Neural crest cell (in vitro differentiated cells): ENCODE measurements around the gene KLHL12. TPM values are rescaled to one million over a fixed set of nuclear protein-coding genes. Genes with fewer than 3 reads are reported as not detected.

Experiments used
- DNase-seq: peaks from one replicate; pipeline ENCODE4 v3.0.0; 2021; ENCODE audit warnings: low read depth, mixed read lengths, low spot score
- H3K27ac Mint-ChIP-seq: one replicate; pipeline ENCODE4 v1.8.0; 2021; ENCODE audit warnings: mild to moderate bottlenecking, mixed read lengths; ENCODE audit not compliant: unreplicated experiment
- H3K27me3 Mint-ChIP-seq: 2 replicates; pipeline ENCODE4 v1.8.0; 2021; ENCODE audit warnings: low read depth, mild to moderate bottlenecking, mixed read lengths
- H3K36me3 Mint-ChIP-seq: 2 replicates; pipeline ENCODE4 v1.8.0; 2021; ENCODE audit warnings: low read depth, mild to moderate bottlenecking, mixed read lengths
- H3K4me1 Mint-ChIP-seq: 2 replicates; pipeline ENCODE4 v1.8.0; 2021; ENCODE audit warnings: mixed read lengths
- H3K4me3 Mint-ChIP-seq: one replicate; pipeline ENCODE4 v1.8.0; 2021; ENCODE audit warnings: mild to moderate bottlenecking, mixed read lengths
- H3K9me3 Mint-ChIP-seq: 2 replicates; pipeline ENCODE4 v1.8.0; 2021; ENCODE audit warnings: mixed read lengths
- total RNA-seq: library from RNA; stranded (reverse); gene quantifications from 2 replicates; pipeline ENCODE4 v1.2.1, GENCODE V29; 2021
- TF ChIP-seq, protein P1 (sequence below): fragments of 200-600 bp; sonication (generic); conservative IDR thresholded peaks from 2 replicates; pipeline ENCODE4 v1.5.0; 2021; ENCODE audit warnings: antibody characterized with exemption, mild to moderate bottlenecking

Gene KLHL12
- total RNA-seq, 1 donor from 2014 or later = 30.6 TPM

DNA sequence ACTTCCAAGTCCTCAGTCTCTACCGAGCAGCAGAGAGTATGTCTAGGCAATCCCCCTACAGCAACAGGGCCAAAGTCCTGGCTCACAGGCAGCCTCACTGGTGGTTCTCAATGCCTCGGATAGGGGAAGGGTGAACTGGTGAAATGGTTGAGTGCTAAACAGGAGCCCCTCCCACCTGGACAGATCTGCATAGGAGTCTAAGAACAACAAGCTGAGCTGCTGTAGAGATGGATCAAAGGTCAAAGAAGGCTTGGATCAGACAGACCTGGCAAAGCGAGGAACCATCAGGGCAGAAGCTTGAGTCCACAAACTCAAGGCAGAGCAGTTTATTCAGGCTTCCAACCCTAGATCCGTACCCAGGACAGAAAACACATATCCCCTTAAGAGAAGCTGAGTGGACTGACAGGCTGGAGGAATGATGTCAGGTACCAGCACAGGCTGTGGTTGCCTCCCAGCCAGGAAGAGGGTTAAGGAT lies 69.9 kb downstream of the KLHL12 start:
- Mint-ChIP-seq H3K27ac (no peak overlapping the region), H3K4me1 (peaks cover 17% of the 10 kb centered on the region), H3K36me3 (peaks cover 19% of the 10 kb centered on the region), H3K27me3 (no peaks in the 10 kb centered on the region), H3K4me3 (peak overlapping the region; percentile 56), H3K9me3 (no peaks in the 10 kb centered on the region)
- TF ChIP-seq, protein P1, sequence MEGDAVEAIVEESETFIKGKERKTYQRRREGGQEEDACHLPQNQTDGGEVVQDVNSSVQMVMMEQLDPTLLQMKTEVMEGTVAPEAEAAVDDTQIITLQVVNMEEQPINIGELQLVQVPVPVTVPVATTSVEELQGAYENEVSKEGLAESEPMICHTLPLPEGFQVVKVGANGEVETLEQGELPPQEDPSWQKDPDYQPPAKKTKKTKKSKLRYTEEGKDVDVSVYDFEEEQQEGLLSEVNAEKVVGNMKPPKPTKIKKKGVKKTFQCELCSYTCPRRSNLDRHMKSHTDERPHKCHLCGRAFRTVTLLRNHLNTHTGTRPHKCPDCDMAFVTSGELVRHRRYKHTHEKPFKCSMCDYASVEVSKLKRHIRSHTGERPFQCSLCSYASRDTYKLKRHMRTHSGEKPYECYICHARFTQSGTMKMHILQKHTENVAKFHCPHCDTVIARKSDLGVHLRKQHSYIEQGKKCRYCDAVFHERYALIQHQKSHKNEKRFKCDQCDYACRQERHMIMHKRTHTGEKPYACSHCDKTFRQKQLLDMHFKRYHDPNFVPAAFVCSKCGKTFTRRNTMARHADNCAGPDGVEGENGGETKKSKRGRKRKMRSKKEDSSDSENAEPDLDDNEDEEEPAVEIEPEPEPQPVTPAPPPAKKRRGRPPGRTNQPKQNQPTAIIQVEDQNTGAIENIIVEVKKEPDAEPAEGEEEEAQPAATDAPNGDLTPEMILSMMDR = no peak
- DNase-seq = no peak

DNA sequence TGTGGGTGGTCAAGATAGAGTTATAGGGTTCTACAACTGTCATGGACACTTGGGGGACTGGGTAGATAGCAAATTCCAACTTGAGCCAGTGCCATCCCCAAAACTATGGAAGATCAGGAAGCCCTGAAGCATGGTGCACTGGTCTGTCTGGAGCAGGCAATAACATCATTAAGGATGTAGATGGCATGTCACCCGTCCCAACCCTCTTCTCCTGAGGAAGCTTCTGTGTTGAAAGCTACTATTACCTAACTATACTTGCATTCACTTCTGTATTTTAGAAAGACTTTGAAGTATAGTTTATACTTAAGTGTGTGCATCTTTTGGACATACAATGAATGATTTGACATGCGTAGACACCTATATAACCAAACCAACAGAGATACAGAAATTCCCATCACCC lies 71.0 kb downstream of the KLHL12 start:
- TF ChIP-seq, protein P1 = no peak
- DNase-seq = no peak
- H3K9me3 Mint-ChIP-seq = no peaks in the 10 kb centered on the region
- H3K27ac Mint-ChIP-seq = no peak overlapping the region
- peaks cover 12% of the 10 kb centered on the region for H3K4me1 Mint-ChIP-seq
- H3K4me3 Mint-ChIP-seq = peak overlapping the region; percentile 6
- no peaks in the 10 kb centered on the region for H3K27me3 Mint-ChIP-seq
- H3K36me3 Mint-ChIP-seq = peaks cover 19% of the 10 kb centered on the region

DNA sequence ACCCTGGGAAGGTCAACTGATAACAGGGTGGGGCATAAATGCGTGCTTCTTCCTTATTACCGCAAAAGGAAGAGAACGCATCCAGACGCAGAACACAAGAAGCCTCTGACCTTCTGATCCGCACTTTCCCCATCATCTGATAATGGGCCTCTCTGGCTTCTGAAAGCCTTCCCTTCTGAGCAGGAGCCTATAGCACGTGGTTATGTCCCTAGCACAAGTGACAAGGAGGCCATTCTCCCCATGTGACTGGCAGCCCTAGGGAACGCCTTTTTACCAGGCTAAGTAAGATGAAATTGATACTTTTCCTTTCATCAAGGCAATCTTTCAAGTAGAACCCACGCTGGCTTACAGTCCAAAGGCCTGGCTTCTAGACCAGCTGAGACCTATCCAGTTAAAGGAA lies 72.2 kb downstream of the KLHL12 start:
- Mint-ChIP-seq H3K9me3 (no peaks in the 10 kb centered on the region), H3K27me3 (no peaks in the 10 kb centered on the region), H3K4me3 (no peak overlapping the region), H3K36me3 (peaks cover 21% of the 10 kb centered on the region), H3K27ac (no peak overlapping the region), H3K4me1 (peaks cover 8% of the 10 kb centered on the region)
- DNase-seq = no peak
- TF ChIP-seq, protein P1 = no peak

DNA sequence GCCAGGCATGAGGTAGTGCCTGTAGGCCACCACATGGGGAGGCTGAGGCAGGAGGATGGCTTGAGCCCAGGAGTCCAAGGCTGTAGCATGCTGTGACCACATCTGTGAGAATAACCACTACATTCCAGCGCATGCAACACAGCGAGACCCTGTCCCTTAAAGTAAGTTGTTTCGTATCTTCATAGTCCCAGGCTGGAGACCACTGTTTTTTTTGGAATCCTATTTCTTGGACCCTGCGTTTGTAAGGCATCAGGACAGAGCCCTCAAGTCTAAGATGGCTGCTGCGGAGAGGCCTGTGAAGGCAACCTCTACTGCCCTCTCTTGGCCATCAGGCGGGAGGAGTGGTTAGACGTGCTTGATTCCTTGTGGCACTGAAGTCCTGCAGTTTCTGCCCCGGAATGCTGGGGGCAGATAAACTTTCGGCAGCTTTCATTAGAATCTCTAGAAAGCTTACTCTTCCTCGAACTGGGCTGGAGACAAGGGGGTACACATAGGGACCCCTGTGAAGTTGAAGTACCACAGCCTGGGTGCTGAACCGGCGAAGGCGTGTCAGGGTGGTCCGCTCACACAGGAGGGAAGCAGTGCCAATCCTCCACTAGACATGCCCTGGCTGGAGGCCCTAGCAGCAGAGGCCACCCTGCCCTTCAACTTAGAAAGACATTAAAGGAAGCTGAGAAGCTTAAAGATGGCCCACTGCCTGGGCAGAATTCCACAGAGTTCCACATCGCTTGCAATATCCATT lies 74.7 kb downstream of the KLHL12 start:
- H3K9me3 Mint-ChIP-seq = no peaks in the 10 kb centered on the region
- H3K4me1 Mint-ChIP-seq = peaks cover 12% of the 10 kb centered on the region
- peak; percentile 47 for DNase-seq
- peak overlapping the region; percentile 17 for H3K4me3 Mint-ChIP-seq
- H3K27ac Mint-ChIP-seq = no peak overlapping the region
- H3K36me3 Mint-ChIP-seq = peaks cover 17% of the 10 kb centered on the region
- no peaks in the 10 kb centered on the region for H3K27me3 Mint-ChIP-seq
- TF ChIP-seq, protein P1 = peak; percentile 69

DNA sequence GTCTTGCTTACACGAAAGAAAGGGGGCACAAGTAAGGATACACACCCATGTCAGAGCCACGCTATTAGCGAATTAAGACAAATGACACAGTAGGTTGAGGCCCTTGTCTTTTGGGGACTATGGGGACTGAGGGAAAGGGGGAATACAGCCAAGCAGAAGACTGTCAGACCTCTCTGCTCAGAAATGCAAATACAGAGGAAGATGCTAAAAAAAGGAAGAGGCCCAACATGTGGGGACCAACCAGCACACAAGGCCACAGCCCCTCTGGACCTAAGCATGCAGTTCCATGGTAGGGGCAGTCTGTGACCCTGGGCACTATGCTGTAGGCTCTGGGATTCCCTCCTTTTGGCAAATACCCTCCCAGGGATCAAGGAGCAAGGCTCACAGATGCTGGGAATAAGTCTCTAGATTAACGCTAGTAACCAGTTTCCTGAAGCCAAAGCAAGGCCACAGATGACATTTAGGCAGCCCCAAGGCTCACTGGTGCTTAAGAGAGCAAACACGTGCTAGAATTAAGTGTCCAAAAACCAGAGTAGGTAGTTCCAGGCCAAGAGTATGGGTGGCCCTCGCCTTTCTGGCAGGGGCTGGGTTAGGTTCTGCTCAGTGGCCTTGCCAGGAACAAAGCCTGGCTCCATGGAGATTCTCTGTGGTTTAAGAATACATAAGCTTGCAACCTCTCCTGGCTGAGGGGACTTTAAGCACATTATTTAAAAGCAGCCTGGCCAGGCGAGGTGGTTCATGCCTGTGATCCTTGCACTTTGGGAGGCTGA lies 76.3 kb downstream of the KLHL12 start:
- peaks cover 19% of the 10 kb centered on the region for H3K4me1 Mint-ChIP-seq
- H3K36me3 Mint-ChIP-seq = peaks cover 12% of the 10 kb centered on the region

More for the DNA sequence above, 76.3 kb downstream of the KLHL12 start:
- Mint-ChIP-seq H3K4me3 (no peak overlapping the region), H3K9me3 (no peaks in the 10 kb centered on the region), H3K27ac (peak overlapping the region; percentile 15), H3K27me3 (no peaks in the 10 kb centered on the region)
- DNase-seq = no peak
- TF ChIP-seq, protein P1 = no peak
